Astrocyte (in vitro differentiated cells and primary cell): Measurements from ENCODE around the gene RPS6KB2.

Experiments used
- CTCF ChIP-seq: IDR thresholded peaks from 2 replicates; pipeline ENCODE4 v1.5.1; 2011; ENCODE audit warnings: low read depth, mild to moderate bottlenecking, inconsistent platforms, low read length, moderate library complexity; ENCODE audit not compliant: insufficient read depth
- EZH2 ChIP-seq: IDR thresholded peaks from 2 replicates; pipeline ENCODE4 v1.6.1; 2012; ENCODE audit warnings: mild to moderate bottlenecking, low read length, inconsistent platforms; ENCODE audit not compliant: insufficient read depth

- no peak for TF ChIP-seq EZH2
- TF ChIP-seq CTCF, result no peak
These were observed 49.8 kb upstream of the RPS6KB2 start for GRCh38 chr11:67378544-67378943.
